Tibial artery (tissue), 4 donors: Measurements from ENCODE around the gene STK38.
"Not testable (repeated sequence)": the region's sequence is repeated elsewhere in the genome, so short reads cannot be mapped to it uniquely, and the experiment has no call there.

ENCODE experiments used
- DNase-seq, 2 donors: peaks; one replicate each; pipeline ENCODE4 v3.0.0-alpha.2; 2019
- H3K27ac ChIP-seq, 2 donors: fragments of 200-600 bp; sonication (generic) in 1 of 2; 1 replicate in 1 of 2; 2 replicates in 1 of 2; pipeline ENCODE4 v1.5.1; 2018 to 2019; ENCODE audit warnings: mild to moderate bottlenecking in 1 of 2
- H3K27me3 ChIP-seq, 2 donors: fragments of 200-600 bp; sonication (generic) in 1 of 2; one replicate each; pipeline versions ENCODE4 v1.5.1 to v1.6.0; 2016 to 2019
- H3K36me3 ChIP-seq, 3 donors: fragments of 200-600 bp; sonication (generic) in 2 of 3; one replicate each; pipeline ENCODE4 v1.5.1; 2016 to 2019; ENCODE audit warnings: mild to moderate bottlenecking in 2 of 3
- H3K4me1 ChIP-seq, 4 donors: fragments of 200-600 bp; sonication (generic) in 2 of 4; 1 replicate in 3 of 4; 2 replicates in 1 of 4; pipeline ENCODE4 v1.5.1; 2016 to 2019
- H3K4me3 ChIP-seq, 2 donors: fragments of 200-600 bp; sonication (generic) in 1 of 2; 1 replicate in 1 of 2; 2 replicates in 1 of 2; pipeline ENCODE4 v1.5.1; 2018 to 2019; ENCODE audit warnings: mild to moderate bottlenecking in 2 of 2
- H3K9me3 ChIP-seq, 3 donors: fragments of 200-600 bp; sonication (generic) in 1 of 3; one replicate each; pipeline ENCODE4 v1.5.1; 2016 to 2019
- CTCF ChIP-seq, 2 experiments: fragments of 200-600 bp in 1 of 2; fragments of 450-650 bp in 1 of 2; IDR thresholded peaks; one replicate each; pipeline ENCODE4 v1.5.1; 2017 to 2019; ENCODE audit warnings: antibody characterized with exemption in 2 of 2, mild to moderate bottlenecking in 1 of 2, moderate library complexity in 1 of 2
- intact Hi-C: fragments of 100-400 bp; cut with DNase I; formaldehyde crosslinking; loops from one replicate; pipeline ENCODE4 v1.15.0; 2023; ENCODE audit warnings: low total_unique reads

STK38 gene

DNA sequence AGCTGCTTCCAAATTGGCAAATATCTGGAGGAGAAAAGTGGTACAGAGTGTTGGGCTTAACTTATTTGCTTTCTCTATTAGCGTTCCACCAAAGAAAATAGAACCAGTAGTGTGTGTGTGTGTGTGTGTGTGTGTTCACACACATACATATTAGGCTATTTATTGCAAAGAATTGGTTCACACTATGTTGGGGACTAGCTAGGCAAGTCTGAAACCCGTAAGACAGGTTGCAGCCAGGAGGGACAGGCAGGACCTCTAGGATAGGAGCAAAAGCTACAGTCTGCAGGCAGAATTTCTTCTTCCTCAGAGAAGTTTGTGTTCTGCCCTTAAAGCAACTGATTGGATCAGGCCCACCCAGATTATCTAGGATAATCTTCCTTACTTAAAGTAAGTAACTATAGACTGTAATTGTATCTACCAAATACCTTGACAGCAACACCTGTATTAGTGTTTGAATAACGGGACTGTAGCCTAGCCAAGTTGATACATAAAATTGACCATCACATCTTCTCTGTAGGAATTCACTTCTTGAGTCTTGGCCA is 91.7 kb downstream of the STK38 start:
- no peak overlapping the region for H3K27ac ChIP-seq
- no peak overlapping the region for H3K4me3 ChIP-seq
- no peaks in the 10 kb centered on the region for H3K27me3 ChIP-seq
- intact Hi-C loops = loop anchor here (5.0 kb wide), 1 partner anchor 38 kb away; no protein-coding TSS in a partner anchor
- peaks cover 0 to 15% (median 7%) of the 10 kb centered on the region in 4 donors for H3K4me1 ChIP-seq
- no peak for TF ChIP-seq CTCF (IDR thresholded peaks at IDR 0.05)
- peaks cover 0 to 8% (median 4%) of the 10 kb centered on the region in 3 donors for H3K36me3 ChIP-seq
- H3K9me3 ChIP-seq = no peaks in the 10 kb centered on the region
- no peak for DNase-seq

GRCh38 chr6:36452897-36453296 is 94.4 kb downstream of the STK38 start:
- intact Hi-C loops, DNase-seq, H3K4me3 ChIP-seq, H3K27ac ChIP-seq, H3K9me3 ChIP-seq, H3K27me3 ChIP-seq: not testable (repeated sequence)
- peaks cover 0 to 17% (median 10%) of the 10 kb centered on the region in 3 donors for H3K36me3 ChIP-seq
- H3K4me1 ChIP-seq = peaks cover 0 to 15% (median 7%) of the 10 kb centered on the region in 4 donors

- intact Hi-C loops, H3K27ac ChIP-seq, H3K9me3 ChIP-seq, DNase-seq, H3K27me3 ChIP-seq, H3K4me3 ChIP-seq: not testable (repeated sequence)
- Histone ChIP-seq H3K4me1 (peaks cover 0 to 36% (median 14%) of the 10 kb centered on the region in 4 donors), H3K36me3 (peaks cover 0 to 17% (median 6%) of the 10 kb centered on the region in 3 donors)
These were observed 98.1 kb downstream of the STK38 start for GRCh38 chr6:36449173-36449572.

- intact Hi-C loops = no loop called here
- H3K27ac ChIP-seq = peak overlapping the region; percentile 3 to 97
- DNase-seq = no peak
- H3K36me3 ChIP-seq = peaks cover 0 to 9% (median 6%) of the 10 kb centered on the region in 3 donors
- no peak for TF ChIP-seq CTCF (IDR thresholded peaks at IDR 0.05)
- peaks cover 0 to 53% (median 24%) of the 10 kb centered on the region in 4 donors for H3K4me1 ChIP-seq
- no peak overlapping the region for H3K4me3 ChIP-seq
- H3K27me3 ChIP-seq = no peaks in the 10 kb centered on the region
- H3K9me3 ChIP-seq = no peaks in the 10 kb centered on the region
These were observed 101.7 kb downstream of the STK38 start for GRCh38 chr6:36445621-36446020.

- Histone ChIP-seq H3K9me3 (no peaks in the 10 kb centered on the region), H3K27ac (peak overlapping the region; percentile 96 to 97), H3K27me3 (no peaks in the 10 kb centered on the region), H3K4me1 (peaks cover 0 to 53% (median 24%) of the 10 kb centered on the region in 4 donors), H3K36me3 (peaks cover 0 to 9% (median 6%) of the 10 kb centered on the region in 3 donors), H3K4me3 (peak overlapping the region; percentile 88 to 95)
- intact Hi-C loops = loop anchor here (5.0 kb wide), 1 partner anchor 148 kb away; the partner anchor contains the start of gene SRSF3
- DNase-seq = no peak
- no peak for TF ChIP-seq CTCF (IDR thresholded peaks at IDR 0.05)
These were observed 102.8 kb downstream of the STK38 start for GRCh38 chr6:36444470-36444869.
